HG02678 (cell line): Measurements from ENCODE around the gene ITGAD.

Experiments used
- ATAC-seq: cut with Tn5 transposase; IDR thresholded peaks from one replicate; pipeline ENCODE4 v1.9.1; 2021; ENCODE audit warnings: mild to moderate bottlenecking, moderate library complexity; ENCODE audit not compliant: unreplicated experiment

The ITGAD gene

DNA sequence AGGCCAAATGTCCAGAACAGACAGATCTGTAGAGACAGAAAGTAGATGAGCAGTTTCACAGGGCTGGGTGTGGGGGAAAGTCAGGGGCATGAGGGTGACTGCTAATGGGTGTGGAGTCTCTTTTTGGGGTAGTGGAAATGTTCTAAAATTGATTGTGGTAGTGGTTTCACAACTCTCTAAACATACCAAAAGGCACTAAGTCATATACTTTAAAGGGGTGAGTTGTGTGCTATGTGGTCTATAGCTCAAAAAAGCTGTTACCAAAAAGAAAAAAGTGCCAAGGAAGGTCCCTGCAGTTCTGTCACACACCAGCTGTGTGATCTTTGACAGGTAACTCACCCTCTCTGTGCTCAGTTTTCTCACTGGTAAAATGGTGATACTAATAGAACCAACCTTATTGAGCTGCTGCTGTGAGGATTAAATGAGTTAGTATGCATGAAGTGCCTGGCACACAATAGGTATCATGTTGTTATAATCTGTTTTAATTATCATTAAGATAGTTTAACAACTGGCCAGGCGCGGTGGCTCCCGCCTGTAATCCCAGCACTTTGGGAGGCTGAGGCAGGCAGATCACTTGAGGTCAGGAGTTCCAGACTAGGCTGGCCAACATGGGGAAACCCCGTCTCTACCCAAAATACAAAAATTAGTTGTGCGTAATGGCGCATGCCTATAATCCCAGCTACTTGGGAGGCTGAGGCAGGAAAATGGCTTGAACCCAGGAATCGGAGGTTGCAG lies 27.8 kb upstream of the ITGAD start:
- ATAC-seq, result peak; percentile 61

- no peak for ATAC-seq
These were observed 25.3 kb upstream of the ITGAD start for GRCh38 chr16:31367853-31368252.

GRCh38 chr16:31371008-31371407 lies 22.1 kb upstream of the ITGAD start:
- ATAC-seq, result no peak

GRCh38 chr16:31371619-31372484 lies 21.3 kb upstream of the ITGAD start:
- no peak for ATAC-seq

DNA sequence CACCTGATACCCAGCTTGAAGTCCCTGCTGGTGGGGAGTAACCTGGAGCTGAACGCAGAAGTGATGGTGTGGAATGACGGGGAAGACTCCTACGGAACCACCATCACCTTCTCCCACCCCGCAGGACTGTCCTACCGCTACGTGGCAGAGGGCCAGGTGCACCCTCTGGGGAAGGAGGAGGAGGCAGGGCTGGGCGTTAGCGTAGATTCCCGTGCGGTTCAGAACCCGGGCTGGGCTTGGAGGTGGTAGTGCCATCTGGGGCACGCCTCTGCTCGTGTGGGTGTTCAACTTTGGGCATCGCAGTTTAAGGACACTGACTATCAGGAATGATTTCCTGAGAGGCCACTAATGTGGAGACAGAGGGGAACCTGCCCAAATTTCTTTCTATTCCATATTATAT lies 19.9 kb upstream of the ITGAD start:
- ATAC-seq, result no peak

DNA sequence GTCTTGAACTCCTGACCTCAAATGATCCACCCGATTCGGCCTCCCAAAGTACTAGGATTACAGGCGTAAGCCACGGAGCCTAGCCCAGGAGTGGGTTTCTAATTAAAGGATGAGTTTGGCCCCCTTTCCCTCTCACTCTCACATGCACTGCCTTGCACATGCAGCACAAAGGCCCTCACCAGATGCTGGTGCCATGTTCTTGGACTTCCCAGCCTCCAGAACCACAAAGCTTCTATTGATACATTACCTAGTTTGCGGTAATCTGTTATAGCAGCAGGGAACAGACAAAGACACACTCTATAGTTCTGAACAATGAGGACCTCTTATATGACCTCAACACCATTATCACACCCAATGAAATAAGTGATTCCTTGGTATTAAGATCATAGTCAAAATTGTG lies 17.9 kb upstream of the ITGAD start:
- no peak for ATAC-seq

GRCh38 chr16:31376705-31377104 lies 16.4 kb upstream of the ITGAD start:
- ATAC-seq, result no peak

DNA sequence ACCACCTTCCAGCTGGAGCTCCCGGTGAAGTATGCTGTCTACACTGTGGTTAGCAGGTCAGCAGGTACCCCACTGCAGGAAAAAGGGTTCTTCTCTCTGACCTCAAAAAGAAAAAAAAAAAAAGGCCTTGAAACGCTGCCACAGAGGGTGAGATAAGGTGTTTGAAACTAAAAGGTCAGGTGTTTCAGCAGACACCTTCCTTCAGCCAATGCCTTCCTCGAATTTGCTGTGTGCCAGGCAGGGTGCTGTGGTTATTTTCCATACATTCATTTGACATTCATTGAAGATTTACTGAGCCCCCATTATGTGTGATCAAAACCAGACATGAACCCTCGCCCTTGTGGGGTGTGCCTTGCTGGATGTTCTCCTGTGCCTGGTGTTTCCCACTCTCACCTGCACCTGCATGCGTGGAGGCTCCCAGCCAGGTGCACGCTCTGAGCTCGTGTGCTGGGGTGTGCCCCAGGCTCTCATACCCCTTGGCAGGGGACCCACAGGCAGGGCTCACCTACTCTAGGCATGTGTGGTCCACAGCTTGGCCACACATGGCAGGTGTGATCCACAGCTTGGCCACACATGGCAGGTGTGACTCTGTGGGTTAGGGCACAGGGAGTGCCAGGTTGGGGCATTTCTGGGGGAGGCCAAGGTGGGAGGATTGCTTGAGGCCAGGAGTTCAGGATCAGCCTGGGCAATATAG lies 15.8 kb upstream of the ITGAD start:
- ATAC-seq, result no peak

GRCh38 chr16:31380201-31380600 lies 12.9 kb upstream of the ITGAD start:
- no peak for ATAC-seq

GRCh38 chr16:31382485-31383161 lies 10.5 kb upstream of the ITGAD start:
- peak; percentile 50 for ATAC-seq

DNA sequence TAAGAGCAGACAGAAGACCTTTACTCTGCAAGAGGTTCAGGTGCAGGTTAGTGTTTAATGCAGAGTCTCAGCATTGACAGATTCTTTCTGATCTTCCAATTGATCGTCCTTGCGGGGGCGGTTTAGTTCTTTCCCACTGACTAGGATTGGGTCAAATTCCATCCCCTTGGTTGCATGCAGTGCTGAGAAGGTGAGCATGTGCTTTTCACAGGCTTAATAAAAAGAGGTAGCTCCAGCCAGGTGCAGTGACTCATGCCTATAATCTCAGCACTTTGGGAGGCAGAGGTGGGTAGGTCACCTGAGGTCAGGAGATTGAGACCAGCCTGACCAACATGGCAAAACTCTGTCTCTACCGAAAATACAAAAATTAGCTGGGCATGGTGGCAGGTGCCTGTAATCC lies 7.5 kb upstream of the ITGAD start:
- no peak for ATAC-seq

GRCh38 chr16:31386157-31386984 lies 6.8 kb upstream of the ITGAD start:
- ATAC-seq, result no peak

DNA sequence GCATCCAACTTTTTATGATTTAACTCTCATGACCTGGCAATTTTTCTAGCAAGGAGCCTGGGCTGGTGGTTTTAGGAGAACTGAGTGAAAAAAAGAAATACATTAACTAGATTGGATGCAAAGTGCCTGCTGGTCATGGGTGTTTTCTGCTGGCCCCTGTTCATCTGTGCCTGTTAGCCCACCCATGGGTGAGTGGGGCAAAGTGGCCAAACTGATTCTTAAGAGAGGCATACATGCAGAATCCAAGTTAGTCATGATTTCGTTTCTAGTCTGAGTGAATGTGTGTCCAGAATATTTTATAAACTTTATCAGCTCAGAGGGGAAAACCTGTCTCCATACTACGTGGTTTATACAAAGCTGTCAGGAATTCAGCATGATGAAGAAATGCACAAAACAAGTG lies 4.6 kb upstream of the ITGAD start:
- ATAC-seq, result no peak

GRCh38 chr16:31390504-31391041 lies 2.6 kb upstream of the ITGAD start:
- no peak for ATAC-seq

- ATAC-seq, result no peak
These were observed 2.5 kb downstream of the ITGAD start for GRCh38 chr16:31395647-31396046.

GRCh38 chr16:31397096-31397660 lies 4.0 kb downstream of the ITGAD start:
- no peak for ATAC-seq

GRCh38 chr16:31397701-31398100 lies 4.6 kb downstream of the ITGAD start:
- no peak for ATAC-seq

DNA sequence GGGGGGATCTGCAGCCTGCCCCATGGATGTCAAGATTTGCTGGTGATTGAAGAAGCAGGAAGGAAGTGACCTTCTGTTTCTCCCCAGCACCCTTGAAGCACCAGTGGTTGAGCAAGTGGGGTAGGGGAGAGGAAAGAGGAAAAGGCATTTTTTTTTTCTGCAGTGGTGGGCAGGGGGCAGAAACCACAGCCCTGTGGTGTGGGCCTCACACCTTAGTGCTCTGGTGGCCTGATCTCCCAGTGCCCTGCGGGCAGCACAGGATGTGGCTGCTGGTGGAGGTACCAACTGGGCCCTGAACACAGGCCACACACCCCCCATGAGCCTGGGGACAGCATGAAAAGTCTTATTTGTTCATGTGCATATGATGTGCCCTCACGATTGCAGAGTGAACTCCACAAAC lies 7.1 kb downstream of the ITGAD start:
- no peak for ATAC-seq

- ATAC-seq, result no peak
These were observed 8.3 kb downstream of the ITGAD start for GRCh38 chr16:31401436-31401835.

DNA sequence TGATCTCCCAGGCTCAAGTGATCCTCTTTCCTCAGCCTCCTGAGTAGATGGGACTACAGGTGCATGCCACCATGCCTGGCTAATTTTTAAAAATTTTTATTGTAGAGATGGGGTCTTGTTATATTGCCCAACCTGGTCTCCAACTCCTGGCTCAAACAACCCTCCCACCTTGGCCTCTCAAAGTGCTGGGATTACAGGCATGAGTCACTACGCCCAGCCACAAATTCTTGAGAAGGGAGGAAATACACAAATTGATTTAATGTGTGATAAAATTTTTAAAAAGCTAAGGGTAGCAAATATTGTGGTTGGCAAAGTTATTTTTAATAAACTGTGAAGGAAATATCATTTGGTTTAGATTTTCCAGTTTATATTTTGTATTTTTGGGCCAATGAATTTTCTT lies 9.6 kb downstream of the ITGAD start:
- no peak for ATAC-seq
